NCI-H510A (cell line): ENCODE data around the gene WDR54.
"Not testable (repeated sequence)": the region's sequence is repeated elsewhere in the genome, so short reads cannot be mapped to it uniquely, and the experiment has no call there.

ENCODE experiments used
- DNase-seq: peaks from one replicate; lab custom pipeline; 2025; lab: John Stamatoyannopoulos, UW

Gene WDR54

DNA sequence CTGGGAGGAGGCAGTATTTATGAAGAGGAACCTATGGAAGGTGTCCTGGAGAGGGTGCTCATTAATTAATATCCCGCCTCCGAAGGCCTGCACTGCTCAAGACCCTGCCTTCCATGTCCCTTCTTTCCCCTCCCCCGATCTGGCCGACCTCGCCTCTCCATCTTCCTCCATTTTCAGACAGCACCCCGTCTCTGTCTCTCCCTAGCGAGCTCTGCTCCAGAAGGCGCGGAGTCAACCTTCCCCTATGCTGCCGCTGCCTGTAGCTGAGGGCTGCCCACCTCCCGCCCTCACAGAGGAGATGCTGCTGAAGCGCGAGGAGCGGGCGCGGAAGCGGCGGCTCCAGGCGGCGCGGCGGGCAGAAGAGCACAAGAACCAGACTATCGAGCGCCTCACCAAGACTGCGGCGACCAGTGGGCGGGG is 35.6 kb downstream of the WDR54 start:
- peak; percentile 61 for DNase-seq

DNA sequence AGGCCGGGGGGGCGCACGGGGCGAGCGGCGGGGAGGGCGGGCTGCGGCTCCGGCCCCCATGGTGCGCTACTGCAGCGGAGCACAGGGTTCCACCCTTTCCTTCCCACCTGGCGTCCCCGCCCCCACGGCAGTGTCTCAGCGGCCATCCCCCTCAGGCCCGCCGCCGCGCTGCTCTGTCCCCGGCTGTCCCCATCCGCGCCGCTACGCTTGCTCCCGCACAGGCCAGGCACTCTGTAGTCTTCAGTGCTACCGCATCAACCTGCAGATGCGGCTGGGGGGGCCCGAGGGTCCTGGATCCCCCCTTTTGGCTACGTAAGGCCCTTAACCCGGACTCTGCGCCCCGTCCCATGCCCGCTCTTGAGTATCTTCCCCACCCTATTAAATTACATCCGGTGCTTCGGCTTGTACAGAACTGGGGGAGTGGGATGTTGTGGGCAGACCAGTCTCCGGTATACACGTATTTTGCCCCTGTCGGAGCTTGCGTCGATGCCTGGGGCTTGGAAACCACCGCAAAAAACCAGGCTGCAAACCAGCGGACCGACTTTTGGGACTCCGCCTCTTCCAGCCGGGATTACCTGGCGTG is 36.1 kb downstream of the WDR54 start:
- peak; percentile 87 for DNase-seq

DNA sequence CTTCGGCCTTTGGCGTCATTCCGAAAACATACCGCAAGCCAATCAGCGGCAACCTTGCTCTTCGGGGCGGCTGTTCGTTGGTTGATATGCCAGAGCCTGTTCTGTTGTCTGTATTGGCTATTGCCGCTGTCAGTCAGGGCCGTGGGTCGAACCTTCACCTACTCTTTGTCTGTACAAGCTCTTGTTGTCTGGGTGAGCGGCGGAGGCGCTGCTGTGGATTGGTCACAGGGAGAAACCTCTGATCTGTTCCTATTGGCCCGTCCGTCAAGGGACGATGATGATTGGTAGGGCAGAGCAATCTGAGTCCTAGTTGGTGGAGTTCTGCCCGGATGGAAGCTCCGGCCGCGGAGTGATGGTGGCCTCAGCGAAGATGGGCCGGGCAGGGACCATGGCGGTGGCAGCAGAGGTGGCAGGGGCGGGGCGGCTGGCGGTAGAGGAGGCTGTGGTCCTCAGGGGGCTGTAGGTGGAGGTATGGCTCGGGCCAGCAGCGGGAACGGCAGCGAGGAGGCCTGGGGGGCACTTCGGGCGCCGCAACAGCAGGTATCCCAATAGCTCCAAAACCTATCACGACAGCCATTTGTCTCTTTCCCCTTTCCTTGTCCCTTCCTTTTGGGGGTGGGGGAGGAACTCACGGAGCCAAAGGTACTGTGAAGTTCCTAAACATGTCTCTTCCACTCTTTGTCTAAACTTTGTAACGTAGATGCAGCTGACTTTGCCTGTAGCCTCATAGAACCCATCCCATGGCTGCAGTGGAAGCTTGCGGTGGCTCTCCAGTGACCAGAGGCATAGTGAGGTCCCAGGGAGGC is 36.8 kb downstream of the WDR54 start, which contains the start of gene WBP1:
Gene WBP1, plus strand, starts transcription at position 307 of the 806 bp plus-strand sequence. Its CDS starts 165 bp downstream, at position 472.
- DNase-seq: peak; percentile 98

GRCh38 chr2:74458938-74459363 is 37.4 kb downstream of the WDR54 start:
- no peak for DNase-seq

- not testable (repeated sequence) for DNase-seq
Observed at GRCh38 chr2:74459503-74460118, 38.1 kb downstream of the WDR54 start.

- DNase-seq: not testable (repeated sequence)
Observed at GRCh38 chr2:74460187-74460586, 38.7 kb downstream of the WDR54 start.

DNA sequence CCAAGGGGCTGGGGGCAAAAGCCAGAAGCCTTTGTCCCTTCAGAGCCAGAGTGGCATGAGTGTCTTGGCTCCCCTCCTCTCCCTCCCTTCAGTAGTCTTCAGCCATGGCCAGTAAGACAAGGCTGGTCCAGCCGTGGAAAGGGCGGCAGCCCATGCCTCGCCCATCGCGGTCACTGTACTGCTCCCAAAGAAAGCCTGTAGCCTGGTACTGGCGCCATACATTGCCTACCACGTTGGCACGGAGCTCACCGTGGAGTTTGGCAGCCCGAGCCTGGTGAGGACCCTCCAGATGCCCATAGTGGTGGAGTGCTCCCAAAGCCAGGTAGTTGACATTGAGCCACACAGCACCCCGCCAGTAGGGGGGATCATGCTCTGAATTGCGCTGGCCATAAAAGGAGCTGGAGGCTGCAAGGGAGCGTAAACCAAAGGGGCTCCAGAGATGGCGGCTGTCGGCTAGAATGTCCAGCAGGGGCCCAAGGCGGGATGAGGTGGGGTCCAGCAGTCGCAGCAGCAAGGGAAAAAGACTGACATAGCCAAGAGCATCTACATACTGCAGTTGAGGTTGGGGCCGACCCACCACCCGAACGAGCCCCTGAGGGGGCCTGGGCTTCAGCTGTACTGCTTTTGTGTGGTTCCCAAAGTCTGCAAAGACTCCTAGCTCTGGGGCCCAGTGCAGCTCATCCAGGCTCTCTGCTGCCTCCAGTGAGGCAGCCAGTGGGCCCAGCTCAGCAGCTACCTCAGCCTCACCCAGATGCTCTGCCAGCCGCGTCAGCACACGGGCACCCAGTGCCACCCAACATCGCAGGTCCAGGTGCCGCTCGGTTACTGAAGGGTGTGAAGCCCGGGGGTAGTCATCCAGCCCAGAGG is 39.9 kb downstream of the WDR54 start:
- no peak for DNase-seq

DNA sequence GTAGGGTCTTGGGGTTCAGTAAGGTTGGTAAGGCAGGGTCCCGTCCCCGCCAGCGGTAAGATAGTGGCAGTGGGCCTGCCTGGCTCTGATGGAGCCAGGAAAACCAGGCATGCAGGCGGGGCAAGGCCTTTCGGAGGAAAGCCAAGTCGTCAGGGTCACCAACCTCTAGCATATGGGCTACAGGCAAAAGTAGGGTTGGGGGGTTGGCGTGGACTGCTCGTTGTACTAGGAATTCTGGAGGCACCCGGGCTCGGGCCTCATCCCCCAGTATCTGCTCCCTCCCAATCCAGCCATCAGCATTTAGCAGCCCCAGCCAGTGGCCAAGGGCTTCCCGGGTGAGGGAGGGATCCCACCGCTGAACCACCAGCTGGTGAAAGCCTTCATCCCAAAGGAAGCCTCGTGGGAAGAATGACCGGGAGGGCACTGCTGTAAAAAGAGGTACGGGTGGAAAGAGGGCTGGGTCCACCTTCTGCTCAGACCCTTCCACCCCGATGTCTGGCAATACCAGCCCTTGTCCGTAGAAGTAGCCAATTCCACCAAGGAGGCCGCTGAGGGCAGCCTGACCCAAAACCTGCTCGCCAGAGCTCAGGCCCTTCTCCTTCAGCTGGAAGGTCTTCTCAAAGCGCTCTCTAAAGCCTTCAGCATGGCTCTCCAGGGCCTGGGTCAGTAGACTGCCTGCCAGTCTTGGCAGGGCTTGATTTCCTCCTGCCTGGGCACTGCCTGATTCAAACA is 40.7 kb downstream of the WDR54 start:
- DNase-seq: no peak

DNA sequence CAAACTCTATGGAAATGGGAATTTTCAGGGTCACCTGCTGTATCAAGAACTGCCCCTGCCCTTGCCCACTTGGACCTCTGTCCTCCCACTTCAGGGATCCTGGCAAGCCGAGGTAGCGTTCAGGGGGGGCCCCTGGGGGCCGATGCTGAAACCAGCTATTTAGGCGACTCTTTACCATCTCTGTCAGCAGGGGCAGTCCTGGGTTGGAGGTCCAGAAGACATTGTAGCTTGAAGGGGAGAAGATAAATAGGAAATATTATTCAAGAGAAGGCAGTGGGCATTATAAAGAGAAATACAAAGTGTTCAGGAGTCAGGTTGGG is 41.2 kb downstream of the WDR54 start:
- no peak for DNase-seq

- no peak for DNase-seq
Observed at GRCh38 chr2:74464406-74464805, 42.9 kb downstream of the WDR54 start.

GRCh38 chr2:74470742-74471141 is 49.2 kb downstream of the WDR54 start:
- DNase-seq: not testable (repeated sequence)

DNA sequence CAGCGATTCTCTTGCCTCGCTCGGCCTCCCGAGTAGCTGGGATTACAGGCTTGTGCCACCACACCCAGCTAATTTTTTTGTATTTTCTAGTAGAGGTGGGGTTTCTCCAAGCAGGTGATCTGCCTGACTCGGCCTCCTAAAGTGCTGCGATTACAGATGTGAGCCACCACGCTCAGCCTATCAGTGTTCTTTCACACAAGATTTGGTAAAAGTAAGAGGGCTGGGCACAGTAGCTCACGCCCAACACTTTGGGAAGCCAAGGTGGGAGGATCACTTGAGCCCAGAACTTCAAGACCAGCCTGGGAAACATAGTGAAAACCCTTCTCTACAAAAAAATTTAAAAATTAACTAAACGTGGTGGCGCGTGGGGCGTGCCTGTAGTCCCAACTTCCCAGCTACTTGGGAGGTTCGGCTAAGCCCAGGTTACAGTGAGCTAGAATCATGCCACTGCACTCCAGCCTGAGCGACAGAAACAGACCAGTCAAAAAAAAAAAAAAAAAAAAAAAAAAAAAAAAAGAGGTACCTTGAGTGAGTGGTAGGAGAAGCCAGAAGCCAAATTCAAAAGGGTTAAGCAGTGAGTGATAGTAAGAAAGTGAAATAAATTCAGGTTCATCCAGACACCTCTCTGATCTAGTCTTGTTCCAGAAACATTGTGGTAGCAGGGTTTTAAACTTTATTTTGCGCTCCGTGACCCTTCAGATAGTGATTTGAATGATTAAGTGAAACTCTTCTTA is 50.0 kb downstream of the WDR54 start:
- DNase-seq: no peak

GRCh38 chr2:74472086-74472944 is 50.8 kb downstream of the WDR54 start, which contains the start of gene MRPL53:
TSS of gene MRPL53 (minus strand) at chr2:74472680. CDS start at chr2:74472660, 20 bp downstream.
- peak; percentile 93 for DNase-seq

- DNase-seq: no peak
Observed at GRCh38 chr2:74472945-74473258, 51.4 kb downstream of the WDR54 start.

DNA sequence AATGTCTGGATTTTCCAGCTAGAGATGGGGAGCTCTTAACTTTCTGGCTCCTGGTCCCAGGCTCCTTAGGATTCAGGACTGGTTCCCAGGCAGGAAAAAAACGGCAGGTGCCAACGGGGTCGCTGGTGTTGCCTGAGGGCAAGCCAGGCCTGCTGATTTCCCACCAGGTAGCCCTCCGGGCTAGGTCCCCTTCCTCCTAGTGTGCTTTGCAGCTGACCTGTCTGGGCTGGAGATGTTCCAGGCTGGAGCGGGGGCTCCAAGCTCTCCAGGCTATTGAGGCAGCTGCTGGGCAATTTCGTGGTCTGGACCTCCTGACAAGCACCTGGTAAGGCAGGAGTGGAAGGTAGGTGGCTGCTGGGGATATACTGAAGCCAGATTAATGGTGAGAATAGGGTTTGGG is 53.0 kb downstream of the WDR54 start:
- no peak for DNase-seq

DNA sequence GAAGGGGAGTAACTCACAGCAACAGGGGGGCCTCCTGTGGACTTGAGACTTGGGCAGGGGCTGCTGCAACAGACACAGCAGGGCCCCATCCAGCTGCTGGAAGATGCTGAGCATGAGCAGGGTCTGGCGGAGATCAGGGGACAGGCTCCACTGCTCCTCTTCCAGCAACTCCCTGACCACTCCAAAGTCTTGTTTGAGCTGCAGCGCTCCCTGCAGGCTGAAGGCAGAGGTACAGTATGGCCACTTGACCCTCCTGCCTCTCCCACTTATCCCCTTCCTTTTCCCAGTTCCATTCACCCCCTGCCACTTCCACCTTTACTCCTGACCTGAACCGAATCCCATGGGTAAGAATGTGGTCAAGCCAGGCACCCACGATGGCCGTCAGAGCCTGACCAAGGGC is 53.4 kb downstream of the WDR54 start:
- no peak for DNase-seq
